Endothelial cell of umbilical vein (primary cell): ENCODE results near the gene MOCS1.

Experiments used
- GATA2 ChIP-seq: IDR thresholded peaks from 2 replicates; pipeline ENCODE4 v1.7.0; 2011; ENCODE audit warnings: low read depth, mild to moderate bottlenecking, moderate library complexity, mixed read lengths, low read length; ENCODE audit not compliant: insufficient read length, insufficient read depth
- TF ChIP-seq, protein P1 (sequence below), 2 donors: IDR thresholded peaks; 1 replicate in 1 of 2; 2 replicates in 1 of 2; pipeline ENCODE4 v1.5.1; 2011; ENCODE audit warnings: low read length in 2 of 2, mild to moderate bottlenecking in 2 of 2, moderate library complexity in 2 of 2, control low read depth in 1 of 2, inconsistent platforms in 1 of 2, low read depth in 1 of 2; ENCODE audit not compliant: insufficient read depth in 1 of 2; ENCODE audit errors: extremely low read depth in 1 of 2
- TF ChIP-seq, protein P2 (sequence below): IDR thresholded peaks from 2 replicates; pipeline ENCODE4 v1.6.1; 2011; ENCODE audit not compliant: insufficient read depth, insufficient read length

DNA sequence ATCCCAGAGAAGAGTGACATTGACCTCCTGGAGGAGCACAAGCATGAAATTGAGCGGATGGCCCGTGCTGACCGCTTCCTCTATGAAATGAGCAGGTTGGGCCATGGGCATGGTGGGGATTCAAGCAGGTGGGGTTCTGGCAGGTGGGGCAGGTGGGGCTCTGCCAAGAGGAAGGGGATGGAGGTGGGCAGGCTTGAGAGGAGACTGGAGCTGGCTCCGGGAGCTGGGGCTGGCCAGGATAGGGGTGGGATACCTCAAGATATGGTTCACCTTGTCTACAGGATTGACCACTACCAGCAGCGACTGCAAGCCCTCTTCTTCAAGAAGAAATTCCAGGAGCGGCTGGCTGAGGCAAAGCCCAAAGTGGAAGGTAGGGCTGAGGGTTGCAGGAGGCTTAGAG lies 42.9 kb downstream of the MOCS1 start:
- TF ChIP-seq, protein P1, sequence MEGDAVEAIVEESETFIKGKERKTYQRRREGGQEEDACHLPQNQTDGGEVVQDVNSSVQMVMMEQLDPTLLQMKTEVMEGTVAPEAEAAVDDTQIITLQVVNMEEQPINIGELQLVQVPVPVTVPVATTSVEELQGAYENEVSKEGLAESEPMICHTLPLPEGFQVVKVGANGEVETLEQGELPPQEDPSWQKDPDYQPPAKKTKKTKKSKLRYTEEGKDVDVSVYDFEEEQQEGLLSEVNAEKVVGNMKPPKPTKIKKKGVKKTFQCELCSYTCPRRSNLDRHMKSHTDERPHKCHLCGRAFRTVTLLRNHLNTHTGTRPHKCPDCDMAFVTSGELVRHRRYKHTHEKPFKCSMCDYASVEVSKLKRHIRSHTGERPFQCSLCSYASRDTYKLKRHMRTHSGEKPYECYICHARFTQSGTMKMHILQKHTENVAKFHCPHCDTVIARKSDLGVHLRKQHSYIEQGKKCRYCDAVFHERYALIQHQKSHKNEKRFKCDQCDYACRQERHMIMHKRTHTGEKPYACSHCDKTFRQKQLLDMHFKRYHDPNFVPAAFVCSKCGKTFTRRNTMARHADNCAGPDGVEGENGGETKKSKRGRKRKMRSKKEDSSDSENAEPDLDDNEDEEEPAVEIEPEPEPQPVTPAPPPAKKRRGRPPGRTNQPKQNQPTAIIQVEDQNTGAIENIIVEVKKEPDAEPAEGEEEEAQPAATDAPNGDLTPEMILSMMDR (IDR thresholded peaks at IDR 0.05; ENCODE audit: extremely low read depth in 1 of 2, insufficient read depth in 1 of 2, low read depth in 1 of 2, low read length in 2 of 2) = no peak
- TF ChIP-seq, protein P2, sequence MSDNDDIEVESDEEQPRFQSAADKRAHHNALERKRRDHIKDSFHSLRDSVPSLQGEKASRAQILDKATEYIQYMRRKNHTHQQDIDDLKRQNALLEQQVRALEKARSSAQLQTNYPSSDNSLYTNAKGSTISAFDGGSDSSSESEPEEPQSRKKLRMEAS = no peak
- TF ChIP-seq GATA2 = no peak
